Choroid plexus epithelial cell (primary cell): Measurements from ENCODE around the gene CAMSAP3.

Experiments
- DNase-seq: peaks from one replicate; pipeline ENCODE4 v3.0.0-alpha.2; 2010; ENCODE audit warnings: low read depth
- H3K4me3 ChIP-seq: 2 replicates; pipeline ENCODE4 v1.5.1; 2011; ENCODE audit warnings: low read depth, mild to moderate bottlenecking, control low read depth, low read length, moderate library complexity
- TF ChIP-seq, protein P1 (sequence below): conservative IDR thresholded peaks from 2 replicates; pipeline ENCODE4 v1.5.1; 2011; ENCODE audit warnings: low read depth, mild to moderate bottlenecking, control low read depth, inconsistent platforms, low read length, moderate library complexity

Gene CAMSAP3

DNA sequence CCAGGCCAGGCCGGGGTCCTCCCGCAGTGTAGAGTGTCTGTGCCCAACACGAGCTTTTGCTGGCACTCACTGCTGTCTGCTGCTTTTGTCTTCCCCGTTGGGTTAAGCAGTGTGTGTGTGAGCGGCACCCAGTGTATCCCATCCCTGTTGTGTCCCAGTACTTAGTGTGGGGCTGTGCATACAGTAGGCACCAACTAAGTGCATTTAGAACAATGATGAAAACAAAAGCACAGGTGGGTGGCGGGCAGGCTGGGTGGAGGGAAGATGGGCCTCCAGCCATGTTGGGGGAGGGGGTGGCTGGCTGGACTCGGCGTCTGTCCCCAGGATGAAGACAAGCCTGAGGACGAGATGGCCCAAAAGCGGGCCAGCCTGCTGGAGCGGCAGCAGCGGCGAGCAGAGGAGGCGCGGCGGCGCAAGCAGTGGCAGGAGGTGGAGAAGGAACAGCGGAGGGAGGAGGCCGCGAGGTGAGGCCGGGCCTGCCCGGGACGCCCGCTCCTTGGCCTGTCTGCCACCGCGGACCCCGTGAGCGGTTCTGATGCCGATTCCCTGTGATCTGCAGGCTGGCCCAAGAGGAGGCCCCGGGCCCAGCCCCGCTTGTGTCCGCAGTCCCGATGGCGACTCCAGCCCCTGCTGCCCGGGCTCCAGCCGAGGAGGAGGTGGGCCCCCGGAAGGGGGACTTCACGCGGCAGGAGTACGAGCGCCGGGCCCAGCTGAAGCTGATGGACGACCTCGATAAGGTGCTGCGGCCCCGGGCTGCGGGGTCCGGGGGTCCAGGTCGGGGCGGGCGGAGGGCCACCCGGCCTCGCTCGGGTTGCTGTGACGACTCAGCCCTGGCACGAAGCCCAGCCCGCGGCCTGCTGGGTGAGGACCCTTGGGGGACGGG is 19.4 kb downstream of the CAMSAP3 start:
- H3K4me3 ChIP-seq = no peak overlapping the region
- TF ChIP-seq, protein P1, sequence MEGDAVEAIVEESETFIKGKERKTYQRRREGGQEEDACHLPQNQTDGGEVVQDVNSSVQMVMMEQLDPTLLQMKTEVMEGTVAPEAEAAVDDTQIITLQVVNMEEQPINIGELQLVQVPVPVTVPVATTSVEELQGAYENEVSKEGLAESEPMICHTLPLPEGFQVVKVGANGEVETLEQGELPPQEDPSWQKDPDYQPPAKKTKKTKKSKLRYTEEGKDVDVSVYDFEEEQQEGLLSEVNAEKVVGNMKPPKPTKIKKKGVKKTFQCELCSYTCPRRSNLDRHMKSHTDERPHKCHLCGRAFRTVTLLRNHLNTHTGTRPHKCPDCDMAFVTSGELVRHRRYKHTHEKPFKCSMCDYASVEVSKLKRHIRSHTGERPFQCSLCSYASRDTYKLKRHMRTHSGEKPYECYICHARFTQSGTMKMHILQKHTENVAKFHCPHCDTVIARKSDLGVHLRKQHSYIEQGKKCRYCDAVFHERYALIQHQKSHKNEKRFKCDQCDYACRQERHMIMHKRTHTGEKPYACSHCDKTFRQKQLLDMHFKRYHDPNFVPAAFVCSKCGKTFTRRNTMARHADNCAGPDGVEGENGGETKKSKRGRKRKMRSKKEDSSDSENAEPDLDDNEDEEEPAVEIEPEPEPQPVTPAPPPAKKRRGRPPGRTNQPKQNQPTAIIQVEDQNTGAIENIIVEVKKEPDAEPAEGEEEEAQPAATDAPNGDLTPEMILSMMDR = no peak
- DNase-seq = no peak

DNA sequence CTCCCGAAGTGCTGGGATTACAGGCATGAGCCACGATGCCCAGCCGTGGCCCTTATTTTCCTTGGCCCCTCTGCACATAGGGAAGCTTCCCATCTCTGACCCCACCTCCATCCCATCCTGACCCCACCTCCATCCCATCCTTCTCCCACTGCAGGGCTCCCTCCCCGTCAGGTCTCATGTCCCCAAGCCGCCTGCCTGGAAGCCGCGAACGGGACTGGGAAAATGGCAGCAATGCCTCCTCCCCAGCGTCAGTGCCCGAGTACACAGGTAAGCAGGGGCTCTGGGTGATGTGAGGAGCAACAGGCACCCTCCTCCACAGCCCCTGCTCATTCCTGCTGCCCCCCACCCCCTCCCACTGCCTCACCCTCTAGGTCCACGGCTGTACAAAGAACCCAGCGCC is 21.5 kb downstream of the CAMSAP3 start:
- TF ChIP-seq, protein P1 = no peak
- no peak for DNase-seq

DNA sequence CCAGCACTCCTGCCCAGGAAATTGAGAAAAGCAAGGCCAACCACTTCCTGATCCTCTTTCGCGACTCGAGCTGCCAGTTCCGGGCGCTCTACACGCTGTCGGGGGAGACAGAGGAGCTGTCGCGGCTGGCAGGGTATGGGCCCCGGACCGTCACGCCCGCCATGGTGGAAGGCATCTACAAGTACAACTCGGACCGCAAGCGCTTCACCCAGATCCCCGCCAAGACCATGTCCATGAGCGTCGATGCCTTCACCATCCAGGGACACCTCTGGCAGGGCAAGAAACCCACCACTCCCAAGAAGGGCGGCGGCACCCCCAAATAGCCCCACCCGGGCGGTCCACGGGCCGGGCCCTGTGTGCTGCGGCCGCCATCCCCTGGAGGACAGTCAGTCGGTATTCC is 22.1 kb downstream of the CAMSAP3 start:
- no peak for DNase-seq
- TF ChIP-seq, protein P1 = no peak
- H3K4me3 ChIP-seq = no peak overlapping the region

More for the DNA sequence above, 21.5 kb downstream of the CAMSAP3 start:
- H3K4me3 ChIP-seq = no peak overlapping the region

DNA sequence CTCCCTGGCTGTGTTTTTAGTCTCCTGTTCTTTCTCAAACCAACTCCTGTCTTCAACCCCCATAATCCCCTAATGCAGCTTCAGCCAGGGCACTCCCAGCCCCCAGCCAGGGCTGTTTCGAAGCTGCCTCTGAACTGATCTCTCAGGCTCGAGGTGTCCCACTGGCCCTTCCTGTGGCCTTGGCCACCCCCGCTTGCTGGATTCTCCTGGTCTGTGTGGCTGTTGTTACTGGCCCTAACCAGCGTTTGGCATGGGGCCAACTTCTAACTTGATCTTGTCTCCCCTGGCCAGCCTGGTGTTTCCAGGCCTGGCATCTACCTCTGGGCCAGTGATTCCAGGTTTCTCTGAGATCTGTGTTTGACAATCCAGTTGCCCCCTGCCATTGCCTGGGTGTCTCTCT is 22.7 kb downstream of the CAMSAP3 start:
- no peak overlapping the region for H3K4me3 ChIP-seq
- TF ChIP-seq, protein P1 = no peak
- DNase-seq = no peak

DNA sequence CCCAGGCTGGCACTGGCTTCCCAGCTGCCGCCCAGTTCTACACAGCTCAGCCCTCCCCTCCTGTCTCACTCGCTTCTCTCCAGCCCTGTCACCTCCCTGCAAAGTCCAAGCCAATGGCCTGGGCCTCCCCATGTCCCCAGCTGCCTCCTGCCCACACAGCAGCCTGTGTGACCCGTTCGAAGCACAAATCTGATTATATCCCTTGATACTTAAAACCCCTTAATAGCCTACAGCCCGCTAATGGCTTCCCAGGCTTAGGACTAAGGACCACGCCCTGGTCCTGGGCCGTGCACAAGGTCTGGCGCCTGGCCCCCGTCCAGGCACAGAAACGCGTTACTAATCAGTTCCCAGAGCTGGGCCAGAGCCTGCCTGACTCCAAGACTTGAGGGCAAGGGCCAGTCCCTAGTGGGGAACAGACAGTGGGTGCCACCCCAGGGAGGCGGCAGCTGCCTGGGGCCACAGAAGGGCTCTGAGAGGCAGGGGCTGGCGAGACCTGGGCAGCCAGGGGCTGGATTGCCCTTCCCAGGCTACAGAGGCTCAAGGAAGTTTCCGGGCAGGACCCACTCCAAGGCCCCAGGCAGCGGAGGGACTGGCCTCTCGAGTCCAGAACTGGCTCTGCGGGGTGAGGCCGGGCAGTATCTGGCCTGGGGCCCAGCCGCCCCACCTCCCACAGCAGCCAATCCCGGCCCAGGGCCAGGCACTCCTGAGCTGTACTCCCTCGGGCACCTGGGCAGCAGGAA is 23.3 kb downstream of the CAMSAP3 start:
- H3K4me3 ChIP-seq = no peak overlapping the region
- TF ChIP-seq, protein P1 = no peak
- DNase-seq = no peak

DNA sequence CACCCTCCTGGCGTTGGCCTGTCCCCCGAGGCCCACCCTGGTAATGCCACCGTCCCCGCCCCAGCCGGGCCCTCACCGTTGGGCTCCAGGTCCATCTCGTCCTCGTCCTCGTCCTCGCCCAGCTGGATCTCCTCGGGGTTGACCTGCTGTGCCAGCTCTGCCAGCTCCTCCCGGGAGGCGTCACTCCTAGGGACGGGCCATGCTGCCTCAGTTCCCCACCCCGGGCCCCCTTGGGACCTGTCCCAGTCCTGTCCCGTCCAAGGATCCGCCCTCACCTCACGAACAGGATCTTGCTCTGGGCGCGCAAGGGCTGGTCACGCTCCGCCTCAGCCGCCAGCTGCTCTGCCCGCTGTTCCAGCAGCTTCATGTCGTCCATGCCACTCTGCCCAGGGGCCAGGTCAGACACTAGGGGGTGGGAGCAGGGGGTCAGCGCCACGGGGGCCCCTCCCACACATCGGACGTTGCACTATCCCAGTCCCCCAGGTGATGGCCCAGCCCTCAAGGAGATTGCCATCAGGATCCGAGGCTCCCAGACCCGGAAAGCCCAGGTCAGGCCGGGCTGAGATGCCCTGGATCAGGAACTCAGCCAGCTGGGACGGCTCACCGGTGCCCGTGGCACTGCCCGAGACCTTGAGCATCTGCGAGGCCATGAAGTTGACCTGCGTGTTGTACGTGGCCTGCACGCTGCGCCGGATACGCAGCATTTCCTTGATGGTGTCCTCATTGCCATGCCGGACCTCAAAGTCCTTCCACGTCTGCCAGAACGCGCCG is 24.2 kb downstream of the CAMSAP3 start:
- DNase-seq = no peak
- no peak overlapping the region for H3K4me3 ChIP-seq
- TF ChIP-seq, protein P1 = no peak
